Ishikawa (cell line): Measurements from ENCODE around the gene TMEM88.

Experiments
- CEBPB ChIP-seq: IDR thresholded peaks from 2 replicates; pipeline ENCODE4 v1.6.1; 2012
- EGR1 ChIP-seq: IDR thresholded peaks from 2 replicates; pipeline ENCODE4 v1.6.1; 2012
- FOXM1 ChIP-seq: IDR thresholded peaks from 2 replicates; pipeline ENCODE4 v1.6.1; 2012; ENCODE audit warnings: low read depth, borderline replicate concordance
- MAX ChIP-seq: IDR thresholded peaks from 2 replicates; pipeline ENCODE4 v1.6.1; 2012
- RAD21 ChIP-seq: IDR thresholded peaks from 2 replicates; pipeline ENCODE4 v1.6.1; 2012; ENCODE audit warnings: low read depth
- REST ChIP-seq: IDR thresholded peaks from 2 replicates; pipeline ENCODE4 v1.6.1; 2012; ENCODE audit warnings: low read depth, mild to moderate bottlenecking
- TEAD4 ChIP-seq: IDR thresholded peaks from 2 replicates; pipeline ENCODE4 v1.6.1; 2012
- USF1 ChIP-seq: IDR thresholded peaks from 2 replicates; pipeline ENCODE4 v1.6.1; 2012
- YY1 ChIP-seq: IDR thresholded peaks from 2 replicates; pipeline ENCODE4 v1.6.1; 2012; ENCODE audit warnings: low read depth

- TF ChIP-seq MAX (no peak), REST (no peak), YY1 (no peak), EGR1 (no peak), CEBPB (no peak), RAD21 (no peak), TEAD4 (no peak), USF1 (no peak), FOXM1 (no peak)
These were observed 4.9 kb upstream of the TMEM88 start for GRCh38 chr17:7849751-7850504.
